AG09319 (cell line): Measurements from ENCODE around the gene TSPAN32.
A peak's percentile ranks its signal among the peaks of the same experiment; 100 is the strongest.

ENCODE experiments used
- DNase-seq: peaks from one replicate; pipeline ENCODE4 v3.0.0-alpha.2; 2010; ENCODE audit warnings: low read depth; ENCODE audit errors: extremely low read depth
- TF ChIP-seq, protein P1 (sequence below): IDR thresholded peaks from 2 replicates; pipeline ENCODE4 v1.5.1; 2011; ENCODE audit warnings: low read depth, mild to moderate bottlenecking, inconsistent platforms, low read length, moderate library complexity

TSPAN32 gene

GRCh38 chr11:2312232-2313042 is 10.6 kb downstream of the TSPAN32 start:
- peak; percentile 46 for DNase-seq
- TF ChIP-seq, protein P1, sequence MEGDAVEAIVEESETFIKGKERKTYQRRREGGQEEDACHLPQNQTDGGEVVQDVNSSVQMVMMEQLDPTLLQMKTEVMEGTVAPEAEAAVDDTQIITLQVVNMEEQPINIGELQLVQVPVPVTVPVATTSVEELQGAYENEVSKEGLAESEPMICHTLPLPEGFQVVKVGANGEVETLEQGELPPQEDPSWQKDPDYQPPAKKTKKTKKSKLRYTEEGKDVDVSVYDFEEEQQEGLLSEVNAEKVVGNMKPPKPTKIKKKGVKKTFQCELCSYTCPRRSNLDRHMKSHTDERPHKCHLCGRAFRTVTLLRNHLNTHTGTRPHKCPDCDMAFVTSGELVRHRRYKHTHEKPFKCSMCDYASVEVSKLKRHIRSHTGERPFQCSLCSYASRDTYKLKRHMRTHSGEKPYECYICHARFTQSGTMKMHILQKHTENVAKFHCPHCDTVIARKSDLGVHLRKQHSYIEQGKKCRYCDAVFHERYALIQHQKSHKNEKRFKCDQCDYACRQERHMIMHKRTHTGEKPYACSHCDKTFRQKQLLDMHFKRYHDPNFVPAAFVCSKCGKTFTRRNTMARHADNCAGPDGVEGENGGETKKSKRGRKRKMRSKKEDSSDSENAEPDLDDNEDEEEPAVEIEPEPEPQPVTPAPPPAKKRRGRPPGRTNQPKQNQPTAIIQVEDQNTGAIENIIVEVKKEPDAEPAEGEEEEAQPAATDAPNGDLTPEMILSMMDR = no peak

GRCh38 chr11:2313051-2313951 is 11.5 kb downstream of the TSPAN32 start:
- no peak for DNase-seq
- TF ChIP-seq, protein P1 = no peak

DNA sequence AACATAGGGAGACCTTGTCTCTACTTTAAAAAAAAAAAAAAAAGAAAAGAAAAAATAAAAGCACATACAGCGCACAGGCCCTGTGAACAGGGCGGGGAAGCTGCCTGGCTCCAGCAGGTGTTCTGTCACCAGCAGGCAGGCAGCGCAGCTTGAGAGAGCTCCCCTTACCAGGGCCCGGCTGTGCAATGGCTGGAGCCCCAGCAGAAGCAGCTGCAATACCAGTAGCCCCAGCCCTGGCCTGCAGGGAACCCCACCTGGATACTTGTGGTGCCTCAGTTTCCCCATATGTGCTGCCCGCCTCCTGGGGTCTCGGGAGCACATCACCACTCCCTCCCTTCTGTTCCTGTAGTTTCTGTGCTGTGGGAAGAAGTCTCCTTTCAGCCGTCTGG is 12.3 kb downstream of the TSPAN32 start:
- no peak for DNase-seq
- TF ChIP-seq, protein P1 = no peak

DNA sequence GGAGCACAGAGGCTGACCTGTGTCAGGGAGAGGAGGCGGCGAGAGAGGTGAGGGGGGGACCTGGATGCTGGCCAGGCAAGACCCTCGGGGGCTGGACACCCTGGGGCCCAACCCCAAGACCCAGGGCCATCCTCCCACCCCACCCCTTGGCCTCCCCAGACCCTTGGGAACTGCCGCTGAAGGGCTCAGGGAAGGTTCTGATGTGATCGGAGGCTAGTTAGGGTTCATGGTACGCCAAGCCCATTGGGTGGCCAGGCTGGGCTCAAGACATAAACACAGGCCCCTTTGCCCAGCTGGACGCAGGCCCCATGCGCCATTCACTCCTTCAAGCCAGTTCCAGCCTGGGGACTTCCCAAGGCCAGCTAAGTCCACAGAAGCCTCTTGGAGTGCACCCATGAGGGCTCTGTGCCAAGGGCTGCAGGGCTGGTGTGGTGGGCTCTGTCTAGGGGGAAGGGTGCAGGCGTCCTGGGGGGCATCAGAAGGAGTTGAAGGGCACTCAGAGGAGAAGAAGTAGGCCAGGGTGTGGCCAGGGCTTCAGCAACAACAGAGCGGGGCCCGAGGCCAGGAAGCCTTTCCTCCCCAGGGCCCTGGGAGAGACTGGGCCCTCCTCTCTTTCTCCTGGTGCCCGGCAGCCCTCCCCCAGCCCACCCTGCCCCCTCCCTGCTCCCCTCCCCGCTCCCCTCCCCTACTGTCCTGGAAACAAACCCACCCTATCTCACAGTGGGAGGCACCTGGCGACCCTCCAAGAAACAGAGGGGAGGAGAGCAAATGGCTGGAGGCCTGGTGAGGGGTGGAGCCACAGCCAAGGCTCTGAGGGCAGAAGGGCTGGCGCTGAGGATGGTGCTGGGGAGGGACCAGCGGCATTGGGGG is 12.9 kb downstream of the TSPAN32 start:
- TF ChIP-seq, protein P1 = no peak
- peak; percentile 67 for DNase-seq

DNA sequence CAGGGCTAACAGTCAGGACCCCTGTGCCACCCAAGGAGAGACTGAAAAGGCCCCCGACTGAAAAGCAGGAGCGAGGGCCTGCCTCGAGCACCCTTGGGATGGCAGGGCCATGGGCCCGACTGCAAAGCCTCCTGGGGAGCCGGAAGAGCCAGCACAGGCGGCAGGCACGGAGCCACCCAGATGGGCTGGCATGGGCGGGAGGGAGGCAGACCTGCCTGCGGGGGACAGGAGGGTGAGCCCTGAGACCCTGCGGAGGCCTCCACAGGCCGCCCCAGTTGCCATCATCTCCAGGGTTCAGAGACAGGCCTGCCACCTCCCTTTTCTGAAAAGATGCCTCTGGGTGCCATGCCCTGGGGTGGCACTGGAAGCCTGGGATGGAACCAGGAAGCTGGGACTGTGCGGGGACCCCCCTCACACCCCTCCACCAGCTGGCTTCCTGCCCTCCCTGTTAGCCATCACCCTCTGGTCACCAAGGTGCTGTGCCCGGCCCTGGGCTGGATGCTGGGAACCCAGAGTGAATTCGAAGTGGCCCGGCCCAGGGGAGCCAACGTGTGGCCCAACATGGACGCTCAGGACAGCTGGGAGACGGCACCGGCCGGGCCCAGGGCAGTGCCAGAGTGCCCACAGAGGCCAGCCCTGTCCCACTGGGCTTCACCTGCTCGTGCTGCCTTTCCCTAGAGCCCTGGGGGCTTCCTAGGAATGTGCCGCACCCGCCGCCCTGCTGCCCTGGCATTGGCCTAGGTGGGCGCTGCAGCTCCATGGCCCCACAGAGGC is 13.8 kb downstream of the TSPAN32 start:
- TF ChIP-seq, protein P1 = no peak
- DNase-seq = no peak

GRCh38 chr11:2316169-2316962 is 14.6 kb downstream of the TSPAN32 start:
- TF ChIP-seq, protein P1 = no peak
- DNase-seq = no peak
